CD4-positive, alpha-beta T cell (primary cell): Measurements from ENCODE around the gene ISOC2. TPM values are rescaled to one million over a fixed set of nuclear protein-coding genes. Genes with fewer than 3 reads are reported as not detected.

ENCODE experiments used
- ATAC-seq: fragments of 200-7000 bp; cut with Tn5 transposase; one replicate; pipeline ENCODE4 v1.10.0; 2022; ENCODE audit warnings: mild to moderate bottlenecking; ENCODE audit not compliant: poor library complexity
- CTCF ChIA-PET: fragments of 350-600 bp; sonication (Branson Sonifier 250); formaldehyde crosslinking; loops from one replicate; lab custom pipeline; 2021; ENCODE audit warnings: antibody characterized with exemption, inconsistent platforms; lab: Charles Lee
- POLR2A ChIA-PET: fragments of 350-600 bp; sonication (Branson Sonifier 250); formaldehyde crosslinking; loops from one replicate; lab custom pipeline; 2021; ENCODE audit warnings: antibody characterized with exemption, inconsistent platforms; lab: Charles Lee
- DNase-seq, 14 experiments: peaks; one replicate each; pipeline ENCODE4 v3.0.0-alpha.2; 2013 to 2020; ENCODE audit warnings: mixed read lengths in 2 of 14
- H3K27ac ChIP-seq, 2 donors: one replicate each; pipeline versions ENCODE4 v1.5.1 to v1.7.0; 2013; ENCODE audit warnings: low read length in 2 of 2, low read depth in 1 of 2, mild to moderate bottlenecking in 1 of 2
- H3K27me3 ChIP-seq, 2 experiments: 1 replicate in 1 of 2; 2 replicates in 1 of 2; pipeline versions ENCODE4 v1.6.1 to v1.7.0; 2013; ENCODE audit warnings: low read length in 2 of 2, control low read depth in 1 of 2, mild to moderate bottlenecking in 1 of 2, moderate library complexity in 1 of 2; ENCODE audit not compliant: insufficient read depth in 2 of 2, control insufficient read depth in 1 of 2
- H3K36me3 ChIP-seq: one replicate; pipeline ENCODE4 v1.6.1; 2013; ENCODE audit warnings: low read length, control low read depth; ENCODE audit not compliant: insufficient read depth
- H3K4me1 ChIP-seq: one replicate; pipeline ENCODE4 v1.6.1; 2013; ENCODE audit warnings: low read length, control low read depth; ENCODE audit not compliant: insufficient read depth
- H3K4me3 ChIP-seq: one replicate; pipeline ENCODE4 v1.5.1; 2013; ENCODE audit warnings: mild to moderate bottlenecking, low read length, moderate library complexity
- H3K9me3 ChIP-seq, 2 experiments: 1 replicate in 1 of 2; 2 replicates in 1 of 2; pipeline versions ENCODE4 v1.6.1 to v1.7.0; 2013; ENCODE audit warnings: low read length in 2 of 2, mild to moderate bottlenecking in 2 of 2, control low read depth in 1 of 2, moderate library complexity in 1 of 2; ENCODE audit not compliant: control insufficient read depth in 1 of 2, insufficient read depth in 1 of 2
- H3K27ac Mint-ChIP-seq: one replicate; pipeline ENCODE4 v1.8.0; 2020; ENCODE audit warnings: mixed read lengths
- H3K27me3 Mint-ChIP-seq: one replicate; pipeline ENCODE4 v1.8.0; 2021; ENCODE audit warnings: mixed read lengths
- H3K36me3 Mint-ChIP-seq: one replicate; pipeline ENCODE4 v1.8.0; 2021; ENCODE audit warnings: low read depth, mixed read lengths
- H3K4me1 Mint-ChIP-seq: one replicate; pipeline ENCODE4 v1.8.0; 2021; ENCODE audit warnings: low read depth, mixed read lengths
- H3K4me3 Mint-ChIP-seq: one replicate; pipeline ENCODE4 v1.8.0; 2020; ENCODE audit warnings: mild to moderate bottlenecking, mixed read lengths
- H3K9me3 Mint-ChIP-seq: one replicate; pipeline ENCODE4 v1.8.0; 2020; ENCODE audit warnings: mixed read lengths
- CTCF ChIP-seq: fragments of 200-600 bp; IDR thresholded peaks from one replicate; pipeline ENCODE4 v1.8.0; 2022; ENCODE audit warnings: antibody characterized with exemption, mild to moderate bottlenecking
- intact Hi-C, 2 experiments: fragments of 100-400 bp; cut with DNase I in 1 of 2; cut with micrococcal nuclease in 1 of 2; formaldehyde crosslinking; loops; one replicate each; pipeline versions ENCODE4 v1.15.1 to v1.9.0; 2023 to 2025; cut with DNase I, micrococcal nuclease
- polyA plus RNA-seq, 2 donors: library from polyadenylated mRNA; unstranded; fragments of 120-200 nt; gene quantifications; one replicate each; pipeline ENCODE4 v1.2.1, GENCODE V29; 2013
- total RNA-seq, 174 experiments: library from RNA in 2 of 174; stranded (reverse) in 2 of 174; gene quantifications; one replicate each; pipeline ENCODE4 v1.2.3 and lab custom pipeline; 2021 to 2026

The ISOC2 gene
- total RNA-seq = 1 to 10 TPM; 1.5 to 2.2 TPM
- polyA plus RNA-seq (2013, experiment 1 of 2) = 13.7 TPM
- 12.0 TPM for polyA plus RNA-seq (2013, experiment 2 of 2)
- 1.3 to 45.0 (median 7.3) reads per million in 172 experiments for total RNA-seq (lab: John Stamatoyannopoulos, UW)

- Mint-ChIP-seq H3K4me1 (peaks cover 17% of the 10 kb centered on the region), H3K27me3 (no peaks in the 10 kb centered on the region), H3K4me3 (peak within 1 kb of the TSS; percentile 96), H3K27ac (peak within 1 kb of the TSS; percentile 68), H3K9me3 (no peaks in the 10 kb centered on the region), H3K36me3 (peaks cover 5% of the 10 kb centered on the region)
- H3K4me3 ChIP-seq = peak within 1 kb of the TSS; percentile 83
- no peaks in the 10 kb centered on the region for H3K27me3 ChIP-seq
- POLR2A ChIA-PET = interaction anchor here (0.6 to 1.1 kb wide), 15 partner anchors 9 to 281 kb away, joined by 3 to 35 read pairs (median 4); partner anchors contain the start of genes CCDC106, FIZ1, HSPBP1 and NAT14
- intact Hi-C loops = loop anchor here in 1 of 2 experiments (2.0 to 5.0 kb wide), 2 partner anchors 54 to 75 kb away; partner anchors contain the start of gene UBE2S
- peak; percentile 98 for ATAC-seq
- no peaks in the 10 kb centered on the region for H3K36me3 ChIP-seq
- TF ChIP-seq CTCF = no peak
- CTCF ChIA-PET = interaction anchor here (0.9 to 1.4 kb wide), 5 partner anchors 15 to 301 kb away, joined by 3 to 15 read pairs (median 4); partner anchors contain the start of genes ZNF628 and ZNF865
- no peaks in the 10 kb centered on the region for H3K9me3 ChIP-seq
- DNase-seq = peak; percentile 100
- H3K4me1 ChIP-seq = peaks cover 19% of the 10 kb centered on the region
- H3K27ac ChIP-seq = peak within 1 kb of the TSS; percentile 47 to 72
Measured at GRCh38 chr19:55461259-55461973, at the start of gene ISOC2. Gene ISOC2, minus strand, starts transcription at chr19:55461642. Its CDS starts 5,156 bp downstream, at chr19:55456486.

DNA sequence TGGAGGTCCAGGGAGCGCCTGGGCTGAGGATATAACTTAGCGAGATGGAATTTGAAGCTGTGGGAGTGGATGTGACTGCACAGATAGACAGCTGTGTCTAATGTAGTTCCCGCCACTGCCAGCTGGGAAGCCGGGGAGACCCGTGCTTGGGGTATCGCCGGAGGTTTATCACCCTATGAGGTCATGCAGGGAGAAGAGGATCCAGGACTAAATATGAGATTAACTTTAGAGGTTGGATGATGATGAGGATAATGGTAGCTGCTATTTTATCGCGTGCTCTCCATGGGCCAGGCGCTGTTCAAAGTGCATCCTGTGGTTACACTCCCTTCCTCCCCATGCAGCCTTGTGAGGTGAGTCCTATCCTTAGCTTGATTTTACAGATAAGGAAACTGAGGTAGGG is 46.7 kb upstream of the ISOC2 start:
- Mint-ChIP-seq H3K27me3 (peaks cover 12% of the 10 kb centered on the region), H3K36me3 (no peaks in the 10 kb centered on the region), H3K4me3 (no peak overlapping the region), H3K27ac (no peak overlapping the region), H3K4me1 (peaks cover 11% of the 10 kb centered on the region), H3K9me3 (no peaks in the 10 kb centered on the region)
- ATAC-seq (no peak), DNase-seq (no peak)
- POLR2A ChIA-PET = interaction anchor here (1.0 kb wide), 1 partner anchor 32 kb away, joined by 3 read pairs; the partner anchor contains the start of gene ZNF628
- no peak for TF ChIP-seq CTCF
- Histone ChIP-seq H3K9me3 (no peaks in the 10 kb centered on the region), H3K36me3 (no peaks in the 10 kb centered on the region), H3K27ac (no peak overlapping the region), H3K4me3 (no peak overlapping the region), H3K27me3 (no peaks in the 10 kb centered on the region), H3K4me1 (peaks cover 13% of the 10 kb centered on the region)
- intact Hi-C loops = loop anchor here (10.0 kb wide), 2 partner anchors 203 to 853 kb away; no protein-coding TSS in a partner anchor
- CTCF ChIA-PET = no interaction called here

DNA sequence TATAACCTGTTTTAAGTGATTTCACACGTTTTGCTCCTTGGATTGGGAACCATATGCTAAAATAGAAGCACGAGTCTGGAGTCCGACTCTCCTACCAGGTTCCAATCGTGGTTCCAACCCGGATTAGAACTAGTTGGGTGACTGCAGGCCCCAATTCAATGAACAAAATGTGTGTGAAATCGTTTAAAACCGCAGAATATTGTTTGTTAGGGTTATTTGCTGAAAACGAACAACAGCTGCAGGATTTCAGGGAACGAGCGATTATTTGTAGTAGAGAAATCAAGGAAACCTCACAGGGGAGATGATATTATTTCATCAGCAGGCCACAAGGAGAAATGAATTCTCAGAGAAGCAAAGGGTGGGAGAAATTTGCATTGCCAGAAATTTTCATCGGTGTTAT is 43.5 kb upstream of the ISOC2 start:
- TF ChIP-seq CTCF = no peak
- Histone ChIP-seq H3K27me3 (no peaks in the 10 kb centered on the region), H3K4me3 (no peak overlapping the region), H3K36me3 (no peaks in the 10 kb centered on the region), H3K27ac (no peak overlapping the region), H3K9me3 (no peaks in the 10 kb centered on the region), H3K4me1 (peaks cover 13% of the 10 kb centered on the region)
- no peaks in the 10 kb centered on the region for H3K9me3 Mint-ChIP-seq
- no peak for ATAC-seq
- no peak overlapping the region for H3K27ac Mint-ChIP-seq
- DNase-seq = no peak
- POLR2A ChIA-PET = no interaction called here
- H3K36me3 Mint-ChIP-seq = no peaks in the 10 kb centered on the region
- CTCF ChIA-PET = interaction anchor here (1.2 to 2.1 kb wide), 9 partner anchors 38 to 364 kb away, joined by 3 to 31 read pairs (median 15); partner anchors contain the start of genes FIZ1, ISOC2, ZNF524 and ZNF865
- intact Hi-C loops = loop anchor here (1.0 to 10.0 kb wide), 7 partner anchors 37 to 850 kb away; no protein-coding TSS in a partner anchor
- H3K27me3 Mint-ChIP-seq = peaks cover 7% of the 10 kb centered on the region
- no peak overlapping the region for H3K4me3 Mint-ChIP-seq
- H3K4me1 Mint-ChIP-seq = peaks cover 12% of the 10 kb centered on the region
